NCI-H82 treated with DMSO at 0.1 percent for 48 hours (cell line): ENCODE data around the gene ADGRD1.

Experiments
- DNase-seq: peaks from one replicate; lab custom pipeline; 2025; ENCODE audit not compliant: unreplicated experiment; lab: John Stamatoyannopoulos, UW

The ADGRD1 gene

GRCh38 chr12:131052063-131052781 is 98.5 kb downstream of the ADGRD1 start:
- DNase-seq, result no peak

- DNase-seq, result no peak
Measured at GRCh38 chr12:131052929-131053328, 99.2 kb downstream of the ADGRD1 start.

GRCh38 chr12:131053567-131053966 is 99.9 kb downstream of the ADGRD1 start:
- DNase-seq, result no peak

GRCh38 chr12:131054345-131055092 is 100.8 kb downstream of the ADGRD1 start:
- DNase-seq, result no peak

GRCh38 chr12:131055093-131055465 is 101.4 kb downstream of the ADGRD1 start:
- DNase-seq, result no peak

- DNase-seq, result no peak
Measured at GRCh38 chr12:131055596-131056233, 102.0 kb downstream of the ADGRD1 start.

- no peak for DNase-seq
Measured at GRCh38 chr12:131056626-131057025, 102.9 kb downstream of the ADGRD1 start.

- DNase-seq, result no peak
Measured at GRCh38 chr12:131057211-131057721, 103.6 kb downstream of the ADGRD1 start.

GRCh38 chr12:131057722-131058515 is 104.2 kb downstream of the ADGRD1 start:
- DNase-seq, result no peak

GRCh38 chr12:131058700-131059099 is 105.0 kb downstream of the ADGRD1 start:
- DNase-seq, result no peak

- no peak for DNase-seq
Measured at GRCh38 chr12:131060011-131060703, 106.5 kb downstream of the ADGRD1 start.

GRCh38 chr12:131061041-131061806 is 107.5 kb downstream of the ADGRD1 start:
- DNase-seq, result no peak

- no peak for DNase-seq
Measured at GRCh38 chr12:131063413-131063812, 109.7 kb downstream of the ADGRD1 start.

GRCh38 chr12:131063960-131064359 is 110.3 kb downstream of the ADGRD1 start:
- DNase-seq, result no peak

- no peak for DNase-seq
Measured at GRCh38 chr12:131065279-131065678, 111.6 kb downstream of the ADGRD1 start.

GRCh38 chr12:131065801-131066200 is 112.1 kb downstream of the ADGRD1 start:
- DNase-seq, result no peak

- DNase-seq, result no peak
Measured at GRCh38 chr12:131066207-131066885, 112.6 kb downstream of the ADGRD1 start.

- DNase-seq, result no peak
Measured at GRCh38 chr12:131066886-131067490, 113.3 kb downstream of the ADGRD1 start.
